Fibroblast of villous mesenchyme (primary cell): ENCODE measurements around the gene PLXNB2. TPM values are rescaled to one million over a fixed set of nuclear protein-coding genes. Genes with fewer than 3 reads are reported as not detected.

Experiments
- DNase-seq: peaks from one replicate; pipeline ENCODE4 v3.0.0-alpha.2; 2010; ENCODE audit warnings: low read depth
- H3K4me3 ChIP-seq: 2 replicates; pipeline ENCODE4 v1.5.1; 2011; ENCODE audit warnings: low read depth, mild to moderate bottlenecking, low read length
- total RNA-seq: library from RNA; depleted of rRNA; stranded (reverse); fragments of >200 nt; gene quantifications from 2 replicates; pipeline ENCODE4 v1.2.3, GENCODE V29; 2012
- TF ChIP-seq, protein P1 (sequence below): IDR thresholded peaks from 2 replicates; pipeline ENCODE4 v1.5.1; 2012; ENCODE audit warnings: low read depth, mild to moderate bottlenecking, low read length; ENCODE audit not compliant: insufficient read depth

PLXNB2 gene
- total RNA-seq, 1 donor = 168 TPM

DNA sequence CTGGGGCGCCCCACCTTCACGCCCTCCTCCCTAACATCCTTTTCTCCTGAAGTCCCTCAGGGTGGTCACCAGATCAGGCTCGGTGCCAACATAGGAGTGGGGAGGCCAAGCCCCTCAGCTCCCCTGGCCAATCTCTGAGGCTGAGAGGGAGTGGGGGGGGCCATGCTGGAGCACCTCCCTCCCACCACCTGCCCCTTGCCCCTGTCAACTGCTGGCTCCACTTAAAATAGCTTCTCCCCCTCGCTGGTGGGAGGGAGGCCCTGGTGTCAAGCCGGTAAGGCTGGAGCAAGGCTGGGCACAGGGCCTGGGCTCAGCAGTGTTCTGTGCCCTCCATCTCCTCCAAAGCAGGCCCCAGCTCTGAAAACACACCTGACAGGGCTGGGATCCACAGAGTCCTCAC lies 4.9 kb downstream of the PLXNB2 start:
- H3K4me3 ChIP-seq = no peak overlapping the region
- TF ChIP-seq, protein P1, sequence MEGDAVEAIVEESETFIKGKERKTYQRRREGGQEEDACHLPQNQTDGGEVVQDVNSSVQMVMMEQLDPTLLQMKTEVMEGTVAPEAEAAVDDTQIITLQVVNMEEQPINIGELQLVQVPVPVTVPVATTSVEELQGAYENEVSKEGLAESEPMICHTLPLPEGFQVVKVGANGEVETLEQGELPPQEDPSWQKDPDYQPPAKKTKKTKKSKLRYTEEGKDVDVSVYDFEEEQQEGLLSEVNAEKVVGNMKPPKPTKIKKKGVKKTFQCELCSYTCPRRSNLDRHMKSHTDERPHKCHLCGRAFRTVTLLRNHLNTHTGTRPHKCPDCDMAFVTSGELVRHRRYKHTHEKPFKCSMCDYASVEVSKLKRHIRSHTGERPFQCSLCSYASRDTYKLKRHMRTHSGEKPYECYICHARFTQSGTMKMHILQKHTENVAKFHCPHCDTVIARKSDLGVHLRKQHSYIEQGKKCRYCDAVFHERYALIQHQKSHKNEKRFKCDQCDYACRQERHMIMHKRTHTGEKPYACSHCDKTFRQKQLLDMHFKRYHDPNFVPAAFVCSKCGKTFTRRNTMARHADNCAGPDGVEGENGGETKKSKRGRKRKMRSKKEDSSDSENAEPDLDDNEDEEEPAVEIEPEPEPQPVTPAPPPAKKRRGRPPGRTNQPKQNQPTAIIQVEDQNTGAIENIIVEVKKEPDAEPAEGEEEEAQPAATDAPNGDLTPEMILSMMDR = no peak
- DNase-seq = no peak

DNA sequence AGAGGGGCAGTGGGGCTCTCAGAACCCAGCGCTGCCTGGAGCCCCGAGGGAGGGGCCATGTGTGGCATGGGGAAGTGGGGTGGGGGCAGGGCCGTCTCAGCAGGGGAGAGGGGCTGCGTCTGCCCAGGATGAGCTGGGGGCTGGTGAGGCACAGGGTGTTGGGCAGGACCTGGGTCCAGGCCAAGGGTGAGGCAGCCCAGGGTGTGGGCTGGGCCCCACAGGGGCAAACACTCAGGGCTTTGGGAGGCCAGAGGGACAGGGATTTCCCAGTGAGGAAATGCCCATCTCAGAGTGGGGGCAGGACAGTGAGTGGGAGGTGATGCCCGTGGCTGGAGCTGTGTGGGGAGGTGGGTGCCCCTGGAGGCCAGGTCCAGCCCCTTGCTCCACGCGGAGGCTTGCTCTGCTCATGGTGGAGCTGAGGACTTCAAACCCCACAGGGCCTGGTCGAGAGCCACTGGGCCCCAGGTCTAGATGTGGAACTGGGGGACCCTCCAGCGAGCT lies 5.4 kb downstream of the PLXNB2 start:
- H3K4me3 ChIP-seq = peak overlapping the region; percentile 6
- no peak for DNase-seq

DNA sequence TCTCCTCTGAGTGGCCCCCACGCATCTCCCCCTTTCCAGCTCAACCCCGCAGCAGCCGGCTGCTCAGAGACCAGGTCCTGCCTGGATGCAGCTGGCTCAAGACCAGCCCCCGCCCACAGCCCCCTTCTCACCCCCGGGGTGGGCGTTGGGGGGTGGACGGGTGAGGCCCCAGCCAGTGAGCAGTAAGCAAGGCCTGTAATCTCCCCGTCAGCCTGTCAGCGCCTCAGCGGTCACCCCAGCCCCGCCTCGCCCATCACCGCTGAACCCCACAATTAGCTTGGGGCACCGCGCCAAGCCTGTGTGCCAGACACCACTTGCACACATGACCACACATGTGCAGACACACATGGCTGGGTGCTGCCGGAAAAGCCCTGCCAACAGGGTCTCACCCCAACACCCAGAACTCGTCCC lies 5.9 kb downstream of the PLXNB2 start:
- peak overlapping the region; percentile 6 for H3K4me3 ChIP-seq
- no peak for DNase-seq
- TF ChIP-seq, protein P1 = no peak

More for the DNA sequence above, 5.4 kb downstream of the PLXNB2 start:
- TF ChIP-seq, protein P1 = no peak

DNA sequence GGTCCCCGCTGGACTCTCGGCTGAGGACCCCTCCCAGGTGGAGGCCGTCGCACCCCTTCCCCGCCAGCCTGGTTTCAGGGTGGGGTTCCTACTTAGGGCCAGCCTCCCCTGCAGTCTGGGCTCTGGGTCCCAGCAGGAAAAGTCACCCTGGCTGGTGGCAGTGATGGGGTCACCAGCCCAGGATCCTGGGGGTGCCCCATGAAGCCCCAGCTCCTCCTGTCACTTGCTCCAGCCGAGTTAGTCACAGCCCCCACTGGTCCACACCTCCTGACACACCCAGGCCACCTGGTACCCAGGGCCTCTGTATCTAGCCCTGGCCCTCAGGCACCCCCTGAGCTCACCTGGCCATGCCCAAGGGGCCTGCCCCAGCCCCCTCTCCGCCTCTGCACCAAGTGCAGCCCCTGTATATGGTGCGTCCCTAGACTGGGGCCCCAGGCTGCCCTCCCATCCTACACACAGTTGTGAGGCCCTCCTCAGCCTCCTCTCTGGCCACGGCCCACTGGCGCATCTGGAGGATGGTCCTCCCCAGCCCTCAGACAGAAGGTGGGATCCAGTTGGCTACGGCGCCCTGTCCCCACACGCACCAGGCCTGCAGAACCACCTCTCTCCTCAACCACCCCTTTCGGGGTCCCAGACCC lies 6.7 kb downstream of the PLXNB2 start:
- H3K4me3 ChIP-seq = peak overlapping the region; percentile 9

DNA sequence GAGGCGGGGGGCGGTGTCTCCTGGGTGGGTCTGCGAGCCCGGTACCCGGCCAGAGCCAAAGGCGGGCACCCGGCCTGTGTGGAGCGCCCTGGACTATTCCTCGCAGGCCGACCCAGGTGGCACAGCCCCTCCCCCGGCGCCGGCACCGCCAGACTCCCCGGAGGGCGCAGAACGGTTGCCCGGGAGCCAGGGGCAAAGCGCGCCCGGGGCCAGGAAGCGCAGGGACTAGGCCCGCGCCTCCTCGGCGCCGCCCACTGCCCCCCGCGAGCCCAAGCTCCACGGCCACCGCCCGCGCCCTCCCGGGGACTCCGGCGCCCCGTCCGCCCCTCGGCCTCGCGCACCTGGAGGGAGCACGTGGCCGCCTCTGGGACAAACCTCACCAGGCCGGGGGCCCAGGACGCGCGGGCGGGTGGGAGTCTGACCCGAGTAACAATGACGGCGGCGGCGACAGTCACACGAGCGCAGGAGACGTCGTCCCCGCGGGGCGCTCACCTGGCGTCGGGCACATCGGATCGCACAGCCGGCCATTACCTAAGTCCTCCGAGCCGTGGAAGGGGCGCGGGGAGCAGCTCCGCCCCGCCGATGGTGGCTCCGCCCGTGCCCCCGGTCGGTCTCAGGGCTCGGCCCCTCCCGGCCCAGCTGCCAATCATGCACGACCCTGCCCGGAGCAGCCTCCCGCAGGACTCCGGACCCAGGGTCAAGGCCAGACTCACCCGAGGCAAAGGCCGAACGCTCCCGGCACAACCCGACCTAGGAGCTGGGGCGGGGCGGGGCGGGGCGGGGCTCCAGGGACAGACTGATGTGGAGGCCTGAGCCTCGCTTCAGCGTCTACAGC lies 7.4 kb downstream of the PLXNB2 start:
- DNase-seq = no peak
- TF ChIP-seq, protein P1 = no peak
- H3K4me3 ChIP-seq = peak overlapping the region; percentile 37

More for the DNA sequence above, 6.7 kb downstream of the PLXNB2 start:
- DNase-seq = no peak
- TF ChIP-seq, protein P1 = no peak

DNA sequence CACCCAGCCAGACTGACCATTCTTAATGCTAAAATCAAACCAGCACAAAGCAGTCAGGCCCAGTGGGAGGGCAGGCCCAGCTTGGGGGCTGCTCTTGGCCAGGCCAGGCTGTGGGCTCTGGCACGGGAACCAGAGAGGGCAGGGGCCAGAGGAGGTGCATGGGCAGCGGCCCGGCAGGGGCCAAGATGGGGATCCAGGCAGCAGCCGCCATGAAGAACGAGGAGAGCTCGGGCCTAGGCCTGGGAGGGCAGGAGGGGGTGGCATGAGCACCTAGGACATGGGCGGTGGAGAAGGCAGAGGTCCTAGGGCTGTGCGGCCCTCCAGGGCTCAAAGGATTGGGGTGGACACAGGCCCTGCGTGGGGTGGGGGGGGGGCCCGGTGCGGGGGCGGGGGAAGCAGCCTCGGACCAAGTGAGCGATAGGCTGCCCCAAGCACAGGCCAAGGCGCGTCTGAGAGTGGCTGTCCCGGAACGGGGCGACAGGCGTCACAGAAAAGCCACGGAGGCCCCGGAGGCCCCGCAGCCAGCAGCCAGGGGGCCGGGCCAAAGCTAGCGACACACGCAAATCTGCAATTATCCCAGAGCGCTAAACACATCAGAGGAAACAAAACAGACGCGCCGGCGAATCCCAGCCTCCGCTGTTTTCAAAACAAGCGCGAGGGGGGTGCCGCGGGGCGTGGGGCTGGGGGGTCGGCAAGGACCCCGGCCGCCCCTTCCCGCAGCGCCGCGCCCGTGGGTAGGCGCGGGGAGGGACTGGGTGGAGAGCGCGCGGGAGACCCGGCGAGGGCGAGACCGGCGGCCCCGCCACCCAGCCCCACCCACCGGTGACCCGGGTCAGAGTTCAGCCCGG lies 8.3 kb downstream of the PLXNB2 start:
- TF ChIP-seq, protein P1 = no peak
- DNase-seq = peak; percentile 63
- peak overlapping the region; percentile 23 for H3K4me3 ChIP-seq
